Measurements from ENCODE around the gene CABP7. TPM values are rescaled to one million over a fixed set of nuclear protein-coding genes. Genes with fewer than 3 reads are reported as not detected.

The CABP7 gene
- total RNA-seq, 4 donors from 2014 or later: 0.73 to 1.0 TPM; not detected in 2

- intact Hi-C loops (cut with DNase I): no loop called here
These were observed 22.1 kb downstream of the CABP7 start for GRCh38 chr22:29741926-29742325.

DNA sequence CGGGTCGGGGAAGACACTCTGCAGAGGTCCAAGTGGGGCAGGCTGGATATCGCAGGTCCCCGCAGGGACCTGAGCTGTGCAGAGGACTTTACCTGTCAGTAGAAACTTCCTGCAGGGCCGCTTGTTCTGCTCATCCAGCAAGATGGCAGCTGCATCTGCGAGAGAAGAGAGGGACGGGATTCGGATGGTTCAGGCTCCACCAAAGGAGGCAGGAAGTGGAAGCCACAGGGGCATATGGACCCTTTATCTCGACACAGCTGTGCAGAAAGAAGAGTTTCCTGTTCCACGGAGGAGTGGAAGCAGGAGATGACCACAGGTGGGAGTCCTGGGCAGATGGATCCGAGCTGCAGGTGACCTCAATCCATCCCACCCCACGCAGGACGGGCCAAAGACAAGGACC is 22.5 kb downstream of the CABP7 start:
- TF ChIP-seq, protein P1, sequence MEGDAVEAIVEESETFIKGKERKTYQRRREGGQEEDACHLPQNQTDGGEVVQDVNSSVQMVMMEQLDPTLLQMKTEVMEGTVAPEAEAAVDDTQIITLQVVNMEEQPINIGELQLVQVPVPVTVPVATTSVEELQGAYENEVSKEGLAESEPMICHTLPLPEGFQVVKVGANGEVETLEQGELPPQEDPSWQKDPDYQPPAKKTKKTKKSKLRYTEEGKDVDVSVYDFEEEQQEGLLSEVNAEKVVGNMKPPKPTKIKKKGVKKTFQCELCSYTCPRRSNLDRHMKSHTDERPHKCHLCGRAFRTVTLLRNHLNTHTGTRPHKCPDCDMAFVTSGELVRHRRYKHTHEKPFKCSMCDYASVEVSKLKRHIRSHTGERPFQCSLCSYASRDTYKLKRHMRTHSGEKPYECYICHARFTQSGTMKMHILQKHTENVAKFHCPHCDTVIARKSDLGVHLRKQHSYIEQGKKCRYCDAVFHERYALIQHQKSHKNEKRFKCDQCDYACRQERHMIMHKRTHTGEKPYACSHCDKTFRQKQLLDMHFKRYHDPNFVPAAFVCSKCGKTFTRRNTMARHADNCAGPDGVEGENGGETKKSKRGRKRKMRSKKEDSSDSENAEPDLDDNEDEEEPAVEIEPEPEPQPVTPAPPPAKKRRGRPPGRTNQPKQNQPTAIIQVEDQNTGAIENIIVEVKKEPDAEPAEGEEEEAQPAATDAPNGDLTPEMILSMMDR (IDR thresholded peaks at IDR 0.05): no peak
- no peak for TF ChIP-seq POLR2A (IDR thresholded peaks at IDR 0.05)
- Histone ChIP-seq H3K4me3 (replicated peaks in 1 of 3) (no peak overlapping the region), H3K27ac (no peak overlapping the region), H3K4me1 (peaks cover 0 to 13% of the 10 kb centered on the region in 2 donors), H3K9me3 (no peaks in the 10 kb centered on the region), H3K27me3 (no peaks in the 10 kb centered on the region), H3K36me3 (peaks cover 0 to 12% of the 10 kb centered on the region in 2 donors)
- intact Hi-C loops (cut with DNase I): no loop called here
- no peak for DNase-seq
- WGBS, 2 donors: 81 to 88% methylated on average over 13 of the region's 13 CpGs

More at GRCh38 chr22:29741926-29742325, 22.1 kb downstream of the CABP7 start:
- H3K27ac ChIP-seq: no peak overlapping the region
- H3K36me3 ChIP-seq: peaks cover 0 to 8% of the 10 kb centered on the region in 2 donors
- TF ChIP-seq POLR2A (IDR thresholded peaks at IDR 0.05): no peak
- TF ChIP-seq, protein P1 (IDR thresholded peaks at IDR 0.05): no peak
- H3K4me1 ChIP-seq: peaks cover 0 to 13% of the 10 kb centered on the region in 2 donors
- no peaks in the 10 kb centered on the region for H3K27me3 ChIP-seq
- DNase-seq: no peak
- H3K4me3 ChIP-seq (replicated peaks in 1 of 3): no peak overlapping the region
- WGBS, 2 donors: 83 to 95% methylated on average over 2 of the region's 2 CpGs
- H3K9me3 ChIP-seq: no peaks in the 10 kb centered on the region

DNA sequence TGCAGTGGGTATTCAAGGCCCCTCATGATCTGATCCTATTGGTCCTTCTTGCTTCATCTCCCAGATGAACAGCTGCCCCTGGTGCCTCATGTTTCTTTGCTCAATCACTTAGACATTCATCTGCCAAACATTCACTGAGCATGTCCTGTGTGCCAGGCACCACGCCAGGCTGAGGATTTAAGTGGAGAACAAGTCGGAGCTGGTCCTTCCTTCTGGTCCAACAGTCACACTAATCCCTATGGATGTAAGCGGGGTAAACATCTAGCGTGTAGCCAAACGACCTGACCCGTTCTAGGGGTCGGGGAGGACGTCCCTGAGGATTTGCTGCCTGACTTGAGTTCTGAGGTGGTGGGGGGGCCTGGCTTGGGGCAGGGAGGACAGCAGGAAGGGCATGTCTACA is 25.1 kb downstream of the CABP7 start:
- DNase-seq: peak; percentile 96 to 98

GRCh38 chr22:29747832-29748231 is 28.0 kb downstream of the CABP7 start:
- H3K36me3 ChIP-seq: peaks cover 0 to 16% of the 10 kb centered on the region in 2 donors
- no peaks in the 10 kb centered on the region for H3K9me3 ChIP-seq
- DNase-seq: no peak
- 93 to 94% methylated on average over 7 of the region's 7 CpGs for WGBS, 2 donors
- H3K27me3 ChIP-seq: no peaks in the 10 kb centered on the region
- no peak for TF ChIP-seq POLR2A (IDR thresholded peaks at IDR 0.05)
- TF ChIP-seq, protein P1 (IDR thresholded peaks at IDR 0.05): no peak
- no peak overlapping the region for H3K27ac ChIP-seq
- H3K4me3 ChIP-seq (replicated peaks in 1 of 3): no peak overlapping the region
- peaks cover 0 to 8% of the 10 kb centered on the region in 2 donors for H3K4me1 ChIP-seq
- intact Hi-C loops (cut with DNase I): no loop called here

More for the DNA sequence above, 25.1 kb downstream of the CABP7 start:
- TF ChIP-seq, protein P1 (IDR thresholded peaks at IDR 0.05): no peak
- TF ChIP-seq POLR2A (IDR thresholded peaks at IDR 0.05): no peak
- peaks cover 0 to 19% of the 10 kb centered on the region in 2 donors for H3K36me3 ChIP-seq
- intact Hi-C loops (cut with DNase I): no loop called here
- WGBS, 2 donors: 15 to 22% methylated on average over 8 of the region's 8 CpGs
- H3K4me1 ChIP-seq: peaks cover 0 to 8% of the 10 kb centered on the region in 2 donors
- no peaks in the 10 kb centered on the region for H3K9me3 ChIP-seq
- H3K4me3 ChIP-seq (replicated peaks in 1 of 3): no peak overlapping the region
- H3K27ac ChIP-seq: peak overlapping the region in 1 of 3 donors; percentile 30
- H3K27me3 ChIP-seq: no peaks in the 10 kb centered on the region

GRCh38 chr22:29748248-29748893 is 28.6 kb downstream of the CABP7 start:
- Histone ChIP-seq H3K36me3 (peaks cover 0 to 16% of the 10 kb centered on the region in 2 donors), H3K4me3 (replicated peaks in 1 of 3) (no peak overlapping the region), H3K9me3 (no peaks in the 10 kb centered on the region), H3K27me3 (no peaks in the 10 kb centered on the region), H3K27ac (no peak overlapping the region), H3K4me1 (peaks cover 0 to 8% of the 10 kb centered on the region in 2 donors)
- TF ChIP-seq, protein P1 (IDR thresholded peaks at IDR 0.05): no peak
- TF ChIP-seq POLR2A (IDR thresholded peaks at IDR 0.05): no peak
- intact Hi-C loops (cut with DNase I): no loop called here
- WGBS, 2 donors: 83 to 96% methylated on average over 3 to 8 of the region's 9 CpGs
- DNase-seq: no peak

All from thyroid gland (tissue), 4 donors.